Measurements from ENCODE around the gene SLC44A1.

The SLC44A1 gene

GRCh38 chr9:105345626-105346025 is 101.2 kb downstream of the SLC44A1 start:
- no peak overlapping the region for H3K4me3 ChIP-seq (replicated peaks; ENCODE audit: low read depth, low read length)
- TF ChIP-seq CTCF (IDR thresholded peaks at IDR 0.05; ENCODE audit: low read length, missing control alignments), result no peak
- no peak for DNase-seq (ENCODE audit: low read depth)

- DNase-seq (ENCODE audit: low read depth), result no peak
- TF ChIP-seq CTCF (IDR thresholded peaks at IDR 0.05; ENCODE audit: low read length, missing control alignments), result no peak
- no peak overlapping the region for H3K4me3 ChIP-seq (replicated peaks; ENCODE audit: low read depth, low read length)
Observed at GRCh38 chr9:105346273-105346672, 101.8 kb downstream of the SLC44A1 start.

GRCh38 chr9:105354448-105354847 is 110.0 kb downstream of the SLC44A1 start:
- DNase-seq (ENCODE audit: low read depth), result no peak
- TF ChIP-seq CTCF (IDR thresholded peaks at IDR 0.05; ENCODE audit: low read length, missing control alignments), result no peak
- no peak overlapping the region for H3K4me3 ChIP-seq (replicated peaks; ENCODE audit: low read depth, low read length)

GRCh38 chr9:105355781-105356180 is 111.3 kb downstream of the SLC44A1 start:
- TF ChIP-seq CTCF (IDR thresholded peaks at IDR 0.05; ENCODE audit: low read length, missing control alignments), result no peak
- no peak overlapping the region for H3K4me3 ChIP-seq (replicated peaks; ENCODE audit: low read depth, low read length)
- DNase-seq (ENCODE audit: low read depth), result peak; percentile 47

GRCh38 chr9:105357937-105358336 is 113.5 kb downstream of the SLC44A1 start:
- TF ChIP-seq CTCF (IDR thresholded peaks at IDR 0.05; ENCODE audit: low read length, missing control alignments), result no peak
- no peak overlapping the region for H3K4me3 ChIP-seq (replicated peaks; ENCODE audit: low read depth, low read length)
- no peak for DNase-seq (ENCODE audit: low read depth)

GRCh38 chr9:105359892-105360291 is 115.4 kb downstream of the SLC44A1 start:
- H3K4me3 ChIP-seq (replicated peaks; ENCODE audit: low read depth, low read length), result no peak overlapping the region
- peak; percentile 33 for DNase-seq (ENCODE audit: low read depth)
- TF ChIP-seq CTCF (IDR thresholded peaks at IDR 0.05; ENCODE audit: low read length, missing control alignments), result no peak

- peak; percentile 31 for DNase-seq (ENCODE audit: low read depth)
- no peak overlapping the region for H3K4me3 ChIP-seq (replicated peaks; ENCODE audit: low read depth, low read length)
- peak; percentile 21 for TF ChIP-seq CTCF (IDR thresholded peaks at IDR 0.05; ENCODE audit: low read length, missing control alignments)
Observed at GRCh38 chr9:105360344-105360743, 115.9 kb downstream of the SLC44A1 start.

Data from fibroblast of pulmonary artery (primary cell).